HepG2 (cell line): Measurements from ENCODE around the gene ZDHHC7. TPM values are rescaled to one million over a fixed set of nuclear protein-coding genes. Genes with fewer than 3 reads are reported as not detected.

ENCODE experiments used
- EED ChIP-seq: sonication (generic); formaldehyde crosslinking; IDR thresholded peaks from 2 replicates; pipeline ENCODE4 v1.5.0; 2020; ENCODE audit warnings: mild to moderate bottlenecking, missing genetic modification reagents
- HHEX ChIP-seq: IDR thresholded peaks from 2 replicates; pipeline ENCODE4 v1.6.1; 2016; ENCODE audit warnings: control low read depth
- HMG20B ChIP-seq: conservative IDR thresholded peaks from 2 replicates; pipeline ENCODE4 v1.6.1; 2016; ENCODE audit warnings: missing genetic modification reagents, missing compliant biosample characterization
- MAX ChIP-seq: IDR thresholded peaks from 2 replicates; pipeline ENCODE4 v1.6.1; 2012; ENCODE audit warnings: inconsistent platforms
- RFXAP ChIP-seq: sonication (generic); formaldehyde crosslinking; IDR thresholded peaks from 2 replicates; pipeline ENCODE4 v1.4.0; 2020; ENCODE audit warnings: missing genetic modification reagents, borderline replicate concordance
- SIX4 ChIP-seq: sonication (generic); formaldehyde crosslinking; IDR thresholded peaks from 2 replicates; pipeline ENCODE4 v1.4.0; 2020; ENCODE audit warnings: missing genetic modification reagents
- SRF ChIP-seq: IDR thresholded peaks from 2 replicates; pipeline ENCODE4 v1.6.1; 2011; ENCODE audit warnings: mild to moderate bottlenecking, low read depth, low read length, moderate library complexity
- ZBTB38 ChIP-seq: sonication (generic); formaldehyde crosslinking; IDR thresholded peaks from 2 replicates; pipeline ENCODE4 v1.5.1; 2020; ENCODE audit warnings: mild to moderate bottlenecking, missing genetic modification reagents
- ZIK1 ChIP-seq: sonication (generic); formaldehyde crosslinking; IDR thresholded peaks from 2 replicates; pipeline ENCODE4 v1.5.0; 2020; ENCODE audit warnings: mild to moderate bottlenecking, low read depth, missing genetic modification reagents, borderline replicate concordance
- ZNF318 ChIP-seq: sonication (generic); formaldehyde crosslinking; IDR thresholded peaks from 2 replicates; pipeline ENCODE4 v1.4.0; 2020; ENCODE audit warnings: mild to moderate bottlenecking, missing genetic modification reagents
- ZNF629 ChIP-seq: sonication (generic); formaldehyde crosslinking; conservative IDR thresholded peaks from 2 replicates; pipeline ENCODE4 v1.5.0; 2020; ENCODE audit warnings: missing genetic modification reagents
- polyA plus RNA-seq, 8 experiments: library from polyadenylated mRNA; depleted of rRNA in 3 of 8; stranded (reverse) in 7 of 8; unstranded in 1 of 8; fragments of >200 nt; fragmentation: Illumina TruSeq in 4 of 8; extraction: Trizol in 4 of 8; gene quantifications; 2 replicates each; pipeline versions ENCODE4 v1.2.1 to v1.2.3, GENCODE V29; 2011 to 2016; ENCODE audit warnings: low read depth in 4 of 8, missing spikeins in 1 of 8, mixed read lengths in 1 of 8; ENCODE audit not compliant: insufficient read depth in 1 of 8
- total RNA-seq, 5 experiments: library from RNA; depleted of rRNA; stranded (reverse); fragments of >200 nt; fragmentation: Illumina TruSeq; extraction: Trizol; gene quantifications; 2 replicates each; pipeline ENCODE4 v1.2.3, GENCODE V29; 2016; ENCODE audit warnings: low read depth in 1 of 5
- TF ChIP-seq, protein P1 (sequence below): IDR thresholded peaks from 2 replicates; pipeline ENCODE4 v1.6.1; 2016; ENCODE audit warnings: low read depth, missing genetic modification reagents, missing compliant biosample characterization
- TF ChIP-seq, protein P2 (sequence below): sonication (generic); formaldehyde crosslinking; IDR thresholded peaks from 2 replicates; pipeline ENCODE4 v1.8.0; 2022; ENCODE audit warnings: low read depth, missing genetic modification reagents

Gene ZDHHC7
- total and polyA plus RNA-seq, 2 of the 13 experiments (the other 11 are each of a cell fraction or from before 2014, with no cell fraction given): 46.8 to 67.6 TPM

DNA sequence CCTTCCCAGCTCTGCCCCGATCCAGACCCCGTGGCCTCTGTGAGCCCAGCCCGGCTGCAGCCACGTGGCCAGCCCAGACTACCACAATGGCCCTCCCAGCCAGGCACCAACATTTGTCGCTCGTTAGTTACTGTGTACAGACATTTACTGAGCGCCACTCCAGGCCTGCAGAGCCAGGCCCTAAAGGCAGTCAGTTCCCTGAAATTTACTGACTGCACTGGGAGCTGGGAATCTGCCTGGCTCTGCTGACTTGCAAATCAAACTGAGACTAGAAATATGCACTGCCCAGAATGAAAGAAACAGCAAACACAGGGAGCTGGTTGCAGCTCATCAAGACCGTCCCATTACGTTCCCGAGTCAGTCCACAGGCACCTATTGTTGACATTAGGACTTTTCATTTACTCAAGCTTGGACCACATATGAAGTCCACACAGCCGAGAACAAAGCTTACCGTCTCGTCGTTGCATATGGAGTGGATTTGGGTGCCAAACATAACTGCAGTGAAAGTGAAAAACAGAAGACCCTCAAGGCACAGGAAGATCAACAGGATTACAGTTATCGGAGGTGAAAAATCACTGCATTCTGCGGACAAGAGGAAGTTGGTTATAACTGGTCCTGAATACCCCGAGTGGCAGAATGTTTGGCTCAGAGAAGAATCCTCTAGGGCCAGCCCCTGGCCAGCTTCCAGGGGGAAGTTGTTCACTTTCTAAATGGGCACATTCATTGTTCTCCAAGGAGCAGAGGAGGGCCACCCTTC lies 34.5 kb downstream of the ZDHHC7 start (continued):
- TF ChIP-seq ZNF318 (CRISPR knock-in tag): no peak
- no peak for TF ChIP-seq HMG20B
- peak; percentile 33; the same call in 1 of the 2 replicates for TF ChIP-seq ZNF629
- TF ChIP-seq, protein P1, sequence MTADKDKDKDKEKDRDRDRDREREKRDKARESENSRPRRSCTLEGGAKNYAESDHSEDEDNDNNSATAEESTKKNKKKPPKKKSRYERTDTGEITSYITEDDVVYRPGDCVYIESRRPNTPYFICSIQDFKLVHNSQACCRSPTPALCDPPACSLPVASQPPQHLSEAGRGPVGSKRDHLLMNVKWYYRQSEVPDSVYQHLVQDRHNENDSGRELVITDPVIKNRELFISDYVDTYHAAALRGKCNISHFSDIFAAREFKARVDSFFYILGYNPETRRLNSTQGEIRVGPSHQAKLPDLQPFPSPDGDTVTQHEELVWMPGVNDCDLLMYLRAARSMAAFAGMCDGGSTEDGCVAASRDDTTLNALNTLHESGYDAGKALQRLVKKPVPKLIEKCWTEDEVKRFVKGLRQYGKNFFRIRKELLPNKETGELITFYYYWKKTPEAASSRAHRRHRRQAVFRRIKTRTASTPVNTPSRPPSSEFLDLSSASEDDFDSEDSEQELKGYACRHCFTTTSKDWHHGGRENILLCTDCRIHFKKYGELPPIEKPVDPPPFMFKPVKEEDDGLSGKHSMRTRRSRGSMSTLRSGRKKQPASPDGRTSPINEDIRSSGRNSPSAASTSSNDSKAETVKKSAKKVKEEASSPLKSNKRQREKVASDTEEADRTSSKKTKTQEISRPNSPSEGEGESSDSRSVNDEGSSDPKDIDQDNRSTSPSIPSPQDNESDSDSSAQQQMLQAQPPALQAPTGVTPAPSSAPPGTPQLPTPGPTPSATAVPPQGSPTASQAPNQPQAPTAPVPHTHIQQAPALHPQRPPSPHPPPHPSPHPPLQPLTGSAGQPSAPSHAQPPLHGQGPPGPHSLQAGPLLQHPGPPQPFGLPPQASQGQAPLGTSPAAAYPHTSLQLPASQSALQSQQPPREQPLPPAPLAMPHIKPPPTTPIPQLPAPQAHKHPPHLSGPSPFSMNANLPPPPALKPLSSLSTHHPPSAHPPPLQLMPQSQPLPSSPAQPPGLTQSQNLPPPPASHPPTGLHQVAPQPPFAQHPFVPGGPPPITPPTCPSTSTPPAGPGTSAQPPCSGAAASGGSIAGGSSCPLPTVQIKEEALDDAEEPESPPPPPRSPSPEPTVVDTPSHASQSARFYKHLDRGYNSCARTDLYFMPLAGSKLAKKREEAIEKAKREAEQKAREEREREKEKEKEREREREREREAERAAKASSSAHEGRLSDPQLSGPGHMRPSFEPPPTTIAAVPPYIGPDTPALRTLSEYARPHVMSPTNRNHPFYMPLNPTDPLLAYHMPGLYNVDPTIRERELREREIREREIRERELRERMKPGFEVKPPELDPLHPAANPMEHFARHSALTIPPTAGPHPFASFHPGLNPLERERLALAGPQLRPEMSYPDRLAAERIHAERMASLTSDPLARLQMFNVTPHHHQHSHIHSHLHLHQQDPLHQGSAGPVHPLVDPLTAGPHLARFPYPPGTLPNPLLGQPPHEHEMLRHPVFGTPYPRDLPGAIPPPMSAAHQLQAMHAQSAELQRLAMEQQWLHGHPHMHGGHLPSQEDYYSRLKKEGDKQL: 0 out of 2 replicates have a peak, but pooled peaks have one; percentile 42
- TF ChIP-seq ZBTB38 (CRISPR knock-in tag): peak; percentile 94
- TF ChIP-seq, protein P2, sequence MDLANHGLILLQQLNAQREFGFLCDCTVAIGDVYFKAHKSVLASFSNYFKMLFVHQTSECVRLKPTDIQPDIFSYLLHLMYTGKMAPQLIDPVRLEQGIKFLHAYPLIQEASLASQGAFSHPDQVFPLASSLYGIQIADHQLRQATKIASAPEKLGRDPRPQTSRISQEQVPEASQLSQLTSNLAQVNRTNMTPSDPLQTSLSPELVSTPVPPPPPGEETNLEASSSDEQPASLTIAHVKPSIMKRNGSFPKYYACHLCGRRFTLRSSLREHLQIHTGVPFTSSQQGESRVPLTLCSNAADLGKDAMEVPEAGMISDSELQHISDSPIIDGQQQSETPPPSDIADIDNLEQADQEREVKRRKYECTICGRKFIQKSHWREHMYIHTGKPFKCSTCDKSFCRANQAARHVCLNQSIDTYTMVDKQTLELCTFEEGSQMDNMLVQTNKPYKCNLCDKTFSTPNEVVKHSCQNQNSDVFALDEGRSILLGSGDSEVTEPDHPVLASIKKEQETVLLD (CRISPR knock-in tag): no peak
- TF ChIP-seq EED: no peak
- peak; percentile 64; the same call in 1 of the 2 replicates for TF ChIP-seq RFXAP (CRISPR knock-in tag)
- peak; percentile 85 for TF ChIP-seq MAX
- TF ChIP-seq HHEX (CRISPR knock-in tag): no peak
- no peak; the same call in 1 of the 2 replicates for TF ChIP-seq SIX4 (CRISPR knock-in tag)
- no peak for TF ChIP-seq ZIK1 (CRISPR knock-in tag)
- TF ChIP-seq SRF: no peak
